Prostate gland (tissue), 2 donors: ENCODE measurements around the gene TMOD3.

Source experiments
- CTCF ChIP-seq, 4 experiments: fragments of 200-600 bp in 2 of 4; fragments of 450-650 bp in 2 of 4; sonication (generic) in 2 of 4; IDR thresholded peaks; 1 replicate in 3 of 4; 2 replicates in 1 of 4; pipeline ENCODE4 v1.5.1; 2016 to 2019; ENCODE audit warnings: antibody characterized with exemption in 4 of 4, mild to moderate bottlenecking in 2 of 4, moderate library complexity in 2 of 4
- POLR2A ChIP-seq: fragments of 450-650 bp; IDR thresholded peaks from one replicate; pipeline ENCODE4 v1.6.1; 2016; ENCODE audit warnings: antibody characterized with exemption, mild to moderate bottlenecking

GRCh38 chr15:51861557-51862359, 32.3 kb downstream of the TMOD3 start:
- TF ChIP-seq CTCF (IDR thresholded peaks at IDR 0.05) (no peak), POLR2A (no peak)
